ENCODE measurements around the gene VWA8.

DNA sequence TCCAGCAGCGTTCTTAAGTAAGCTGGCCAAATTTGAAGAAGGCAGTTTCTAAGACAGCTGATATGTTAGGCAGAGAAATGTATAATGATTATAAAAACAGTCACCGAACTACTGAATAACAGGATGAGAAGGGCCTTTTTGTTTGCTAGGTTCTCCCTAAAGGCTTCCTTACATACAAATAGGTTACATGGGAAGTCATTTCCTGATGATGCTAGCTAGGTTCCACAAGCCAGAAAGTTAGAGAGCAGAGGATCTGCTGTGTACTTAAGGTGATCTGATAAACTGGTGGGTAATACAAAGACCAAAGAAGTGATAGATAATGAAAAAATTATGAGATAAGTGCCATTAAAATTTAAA lies 139.7 kb downstream of the VWA8 start:
- TF ChIP-seq, protein P1, sequence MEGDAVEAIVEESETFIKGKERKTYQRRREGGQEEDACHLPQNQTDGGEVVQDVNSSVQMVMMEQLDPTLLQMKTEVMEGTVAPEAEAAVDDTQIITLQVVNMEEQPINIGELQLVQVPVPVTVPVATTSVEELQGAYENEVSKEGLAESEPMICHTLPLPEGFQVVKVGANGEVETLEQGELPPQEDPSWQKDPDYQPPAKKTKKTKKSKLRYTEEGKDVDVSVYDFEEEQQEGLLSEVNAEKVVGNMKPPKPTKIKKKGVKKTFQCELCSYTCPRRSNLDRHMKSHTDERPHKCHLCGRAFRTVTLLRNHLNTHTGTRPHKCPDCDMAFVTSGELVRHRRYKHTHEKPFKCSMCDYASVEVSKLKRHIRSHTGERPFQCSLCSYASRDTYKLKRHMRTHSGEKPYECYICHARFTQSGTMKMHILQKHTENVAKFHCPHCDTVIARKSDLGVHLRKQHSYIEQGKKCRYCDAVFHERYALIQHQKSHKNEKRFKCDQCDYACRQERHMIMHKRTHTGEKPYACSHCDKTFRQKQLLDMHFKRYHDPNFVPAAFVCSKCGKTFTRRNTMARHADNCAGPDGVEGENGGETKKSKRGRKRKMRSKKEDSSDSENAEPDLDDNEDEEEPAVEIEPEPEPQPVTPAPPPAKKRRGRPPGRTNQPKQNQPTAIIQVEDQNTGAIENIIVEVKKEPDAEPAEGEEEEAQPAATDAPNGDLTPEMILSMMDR (IDR thresholded peaks at IDR 0.05 in 2 of 3, conservative IDR thresholded peaks at IDR 0.05 in 1 of 3; ENCODE audit: borderline replicate concordance in 1 of 3, insufficient read depth in 1 of 3, low read depth in 2 of 3, low read length in 2 of 3) = no peak
- no peak for TF ChIP-seq EGR1 (IDR thresholded peaks at IDR 0.05; ENCODE audit: low read depth)
- TF ChIP-seq POLR2A (IDR thresholded peaks at IDR 0.05; ENCODE audit: borderline replicate concordance, extremely low read depth, insufficient read depth, insufficient read length) = no peak
- TF ChIP-seq YY1 (IDR thresholded peaks at IDR 0.05; ENCODE audit: extremely low read depth, insufficient replicate concordance, low read depth, low read length) = no peak
- TF ChIP-seq RAD21 (IDR thresholded peaks at IDR 0.05; ENCODE audit: low read depth) = no peak
- TF ChIP-seq SIN3A (IDR thresholded peaks at IDR 0.05; ENCODE audit: low read depth) = no peak

Data from HCT116 (cell line).